HCT116 (cell line): ENCODE measurements around the gene LRP2BP. TPM values are rescaled to one million over a fixed set of nuclear protein-coding genes. Genes with fewer than 3 reads are reported as not detected.

Experiments
- total RNA-seq: library from RNA; stranded (reverse); gene quantifications from one replicate; pipeline ENCODE4 v1.2.1, GENCODE V29; 2021; ENCODE audit not compliant: unreplicated experiment

Gene LRP2BP
- total RNA-seq, 1 experiment from 2014 or later: 2.9 TPM

Other genes with a start within 250 kb of the LRP2BP start
- 57.7 TPM for gene CFAP97, start 191.9 kb downstream of the LRP2BP start, total RNA-seq
- gene SNX25, start 186.3 kb downstream of the LRP2BP start, total RNA-seq: 20.9 TPM
- gene ANKRD37, start 917 bp upstream of the LRP2BP start, total RNA-seq: 29.9 TPM
- gene UFSP2, start 30.0 kb upstream of the LRP2BP start, total RNA-seq: 29.4 TPM
- gene CCDC110, start 75.8 kb upstream of the LRP2BP start, total RNA-seq: 2.7 TPM
- gene PDLIM3, start 139.6 kb upstream of the LRP2BP start, total RNA-seq: 11.5 TPM